HEK293 (cell line): ENCODE measurements around the gene TTC7B.

Source experiments
- CTCF ChIA-PET: fragments of 350-600 bp; formaldehyde crosslinking; extraction: SDS; loops from one replicate; lab custom pipeline; 2021; ENCODE audit warnings: antibody characterized with exemption; lab: Yijun Ruan, JAX
- POLR2A ChIA-PET: fragments of 300-600 bp; formaldehyde crosslinking; extraction: SDS; loops from one replicate; lab custom pipeline; 2020; ENCODE audit warnings: antibody characterized with exemption, inconsistent platforms; lab: Yijun Ruan, JAX
- H3K27ac ChIP-seq: fragments of 200-500 bp; sonication (Bioruptor generic); 2 replicates; pipeline ENCODE4 v1.5.1; 2014; ENCODE audit warnings: low read depth, low read length, control low read depth, inconsistent platforms; ENCODE audit errors: extremely low read depth
- H3K36me3 ChIP-seq, 2 experiments: fragments of 200-500 bp in 1 of 2; sonication (Bioruptor generic) in 1 of 2; 1 replicate in 1 of 2; 2 replicates in 1 of 2; pipeline ENCODE4 v1.5.1; 2014 to 2017; ENCODE audit warnings: inconsistent platforms in 2 of 2, low read length in 2 of 2; ENCODE audit not compliant: control insufficient read depth in 2 of 2, insufficient read depth in 1 of 2
- H3K4me1 ChIP-seq: fragments of 200-500 bp; sonication (Bioruptor generic); 2 replicates; pipeline ENCODE4 v1.5.1; 2014; ENCODE audit warnings: mild to moderate bottlenecking, low read length, inconsistent platforms; ENCODE audit not compliant: control insufficient read depth, insufficient read depth
- H3K4me3 ChIP-seq: 2 replicates; pipeline ENCODE4 v1.5.1; 2011; ENCODE audit warnings: low read depth, mild to moderate bottlenecking, control low read depth, low read length, moderate library complexity
- H3K9me3 ChIP-seq: fragments of 200-500 bp; sonication (Bioruptor generic); 2 replicates; pipeline ENCODE4 v1.5.1; 2014; ENCODE audit warnings: low read depth, low read length, inconsistent platforms; ENCODE audit not compliant: control insufficient read depth, insufficient read depth
- FEZF1 ChIP-seq: fragments of 450-650 bp; formaldehyde crosslinking; IDR thresholded peaks from 2 replicates; pipeline ENCODE4 v1.5.1; 2016; ENCODE audit warnings: missing biosample characterization, missing genetic modification characterization
- MEIS1 ChIP-seq: sonication (generic); formaldehyde crosslinking; IDR thresholded peaks from 2 replicates; pipeline ENCODE4 v1.8.1; 2022; ENCODE audit warnings: missing genetic modification reagents, mild to moderate bottlenecking, borderline replicate concordance
- MYNN ChIP-seq: fragments of 450-650 bp; formaldehyde crosslinking; IDR thresholded peaks from 2 replicates; pipeline ENCODE4 v1.5.1; 2016; ENCODE audit warnings: missing biosample characterization, missing genetic modification characterization, borderline replicate concordance
- PRDM10 ChIP-seq: fragments of 450-650 bp; formaldehyde crosslinking; IDR thresholded peaks from 2 replicates; pipeline ENCODE4 v1.5.1; 2016; ENCODE audit warnings: missing biosample characterization, missing genetic modification characterization
- ZNF121 ChIP-seq: fragments of 450-650 bp; formaldehyde crosslinking; IDR thresholded peaks from 2 replicates; pipeline ENCODE4 v1.5.1; 2016; ENCODE audit warnings: missing biosample characterization, missing genetic modification characterization
- ZNF19 ChIP-seq: fragments of 450-650 bp; formaldehyde crosslinking; IDR thresholded peaks from 2 replicates; pipeline ENCODE4; 2016; ENCODE audit warnings: missing biosample characterization, missing genetic modification characterization, low read depth
- ZNF26 ChIP-seq: fragments of 450-650 bp; formaldehyde crosslinking; IDR thresholded peaks from 2 replicates; pipeline ENCODE4 v1.5.1; 2016; ENCODE audit warnings: missing biosample characterization, missing genetic modification characterization
- ZNF366 ChIP-seq: fragments of 450-650 bp; formaldehyde crosslinking; conservative IDR thresholded peaks from 2 replicates; pipeline ENCODE4 v1.5.1; 2016; ENCODE audit warnings: missing biosample characterization, missing genetic modification characterization
- ZNF37A ChIP-seq: fragments of 450-650 bp; IDR thresholded peaks from 2 replicates; pipeline ENCODE4 v1.5.1; 2018; ENCODE audit warnings: missing biosample characterization, missing genetic modification characterization
- ZNF501 ChIP-seq: fragments of 450-650 bp; formaldehyde crosslinking; IDR thresholded peaks from 2 replicates; pipeline ENCODE4 v1.5.1; 2016; ENCODE audit warnings: missing biosample characterization, missing genetic modification characterization
- ZNF585B ChIP-seq: fragments of 450-650 bp; formaldehyde crosslinking; IDR thresholded peaks from 2 replicates; pipeline ENCODE4 v1.5.1; 2016; ENCODE audit warnings: missing biosample characterization, missing genetic modification characterization
- ZNF658 ChIP-seq: fragments of 450-650 bp; formaldehyde crosslinking; IDR thresholded peaks from 2 replicates; pipeline ENCODE4; 2016; ENCODE audit warnings: missing biosample characterization, missing genetic modification characterization
- ZSCAN16 ChIP-seq: fragments of 450-650 bp; formaldehyde crosslinking; IDR thresholded peaks from 2 replicates; pipeline ENCODE4 v1.5.1; 2016; ENCODE audit warnings: missing biosample characterization, missing genetic modification characterization
- TF ChIP-seq, protein P1 (sequence below): fragments of 450-650 bp; formaldehyde crosslinking; IDR thresholded peaks from 2 replicates; pipeline ENCODE4 v1.5.1; 2017; ENCODE audit warnings: missing biosample characterization, mild to moderate bottlenecking, missing genetic modification characterization, moderate library complexity
- TF ChIP-seq, protein P2 (sequence below): fragments of 450-650 bp; formaldehyde crosslinking; IDR thresholded peaks from 2 replicates; pipeline ENCODE4 v1.5.1; 2017; ENCODE audit warnings: missing biosample characterization, missing genetic modification characterization
- TF ChIP-seq, protein P3 (sequence below): fragments of 450-650 bp; formaldehyde crosslinking; IDR thresholded peaks from 2 replicates; pipeline ENCODE4 v1.5.1; 2016; ENCODE audit warnings: missing biosample characterization, missing genetic modification characterization
- TF ChIP-seq, protein P4 (sequence below): fragments of 450-650 bp; formaldehyde crosslinking; IDR thresholded peaks from 2 replicates; pipeline ENCODE4 v1.5.1; 2016; ENCODE audit warnings: missing biosample characterization, missing genetic modification characterization, borderline replicate concordance
- TF ChIP-seq, protein P5 (sequence below): fragments of 450-650 bp; formaldehyde crosslinking; IDR thresholded peaks from 2 replicates; pipeline ENCODE4 v1.5.1; 2017; ENCODE audit warnings: missing biosample characterization, missing genetic modification characterization

Gene TTC7B

GRCh38 chr14:90818715-90819114, 2.5 kb upstream of the TTC7B start:
- Histone ChIP-seq H3K9me3 (no peaks in the 10 kb centered on the region), H3K4me1 (peaks cover 9% of the 10 kb centered on the region), H3K27ac (no peak overlapping the region), H3K4me3 (no peak overlapping the region), H3K36me3 (no peaks in the 10 kb centered on the region)
- CTCF ChIA-PET = no interaction called here
- POLR2A ChIA-PET = interaction anchor here (0.7 kb wide), 1 partner anchor 210 kb away, joined by 3 read pairs; no protein-coding TSS in a partner anchor
- TF ChIP-seq MEIS1 (CRISPR knock-in tag) (no peak), ZSCAN16 (no peak), MYNN (tag by site-specific recombination) (no peak), FEZF1 (tag by site-specific recombination) (no peak), ZNF37A (tag by site-specific recombination) (no peak), ZNF366 (tag by site-specific recombination) (no peak), ZNF501 (tag by site-specific recombination) (no peak), ZNF585B (no peak), PRDM10 (tag by site-specific recombination) (no peak), ZNF26 (tag by site-specific recombination) (no peak), ZNF121 (tag by site-specific recombination) (no peak), ZNF19 (tag by site-specific recombination) (no peak), ZNF658 (tag by site-specific recombination) (no peak)
- TF ChIP-seq, protein P1, sequence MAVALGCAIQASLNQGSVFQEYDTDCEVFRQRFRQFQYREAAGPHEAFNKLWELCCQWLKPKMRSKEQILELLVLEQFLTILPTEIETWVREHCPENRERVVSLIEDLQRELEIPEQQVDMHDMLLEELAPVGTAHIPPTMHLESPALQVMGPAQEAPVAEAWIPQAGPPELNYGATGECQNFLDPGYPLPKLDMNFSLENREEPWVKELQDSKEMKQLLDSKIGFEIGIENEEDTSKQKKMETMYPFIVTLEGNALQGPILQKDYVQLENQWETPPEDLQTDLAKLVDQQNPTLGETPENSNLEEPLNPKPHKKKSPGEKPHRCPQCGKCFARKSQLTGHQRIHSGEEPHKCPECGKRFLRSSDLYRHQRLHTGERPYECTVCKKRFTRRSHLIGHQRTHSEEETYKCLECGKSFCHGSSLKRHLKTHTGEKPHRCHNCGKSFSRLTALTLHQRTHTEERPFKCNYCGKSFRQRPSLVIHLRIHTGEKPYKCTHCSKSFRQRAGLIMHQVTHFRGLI (tag by site-specific recombination) = no peak
- TF ChIP-seq, protein P2, sequence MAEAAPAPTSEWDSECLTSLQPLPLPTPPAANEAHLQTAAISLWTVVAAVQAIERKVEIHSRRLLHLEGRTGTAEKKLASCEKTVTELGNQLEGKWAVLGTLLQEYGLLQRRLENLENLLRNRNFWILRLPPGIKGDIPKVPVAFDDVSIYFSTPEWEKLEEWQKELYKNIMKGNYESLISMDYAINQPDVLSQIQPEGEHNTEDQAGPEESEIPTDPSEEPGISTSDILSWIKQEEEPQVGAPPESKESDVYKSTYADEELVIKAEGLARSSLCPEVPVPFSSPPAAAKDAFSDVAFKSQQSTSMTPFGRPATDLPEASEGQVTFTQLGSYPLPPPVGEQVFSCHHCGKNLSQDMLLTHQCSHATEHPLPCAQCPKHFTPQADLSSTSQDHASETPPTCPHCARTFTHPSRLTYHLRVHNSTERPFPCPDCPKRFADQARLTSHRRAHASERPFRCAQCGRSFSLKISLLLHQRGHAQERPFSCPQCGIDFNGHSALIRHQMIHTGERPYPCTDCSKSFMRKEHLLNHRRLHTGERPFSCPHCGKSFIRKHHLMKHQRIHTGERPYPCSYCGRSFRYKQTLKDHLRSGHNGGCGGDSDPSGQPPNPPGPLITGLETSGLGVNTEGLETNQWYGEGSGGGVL = no peak
- TF ChIP-seq, protein P3, sequence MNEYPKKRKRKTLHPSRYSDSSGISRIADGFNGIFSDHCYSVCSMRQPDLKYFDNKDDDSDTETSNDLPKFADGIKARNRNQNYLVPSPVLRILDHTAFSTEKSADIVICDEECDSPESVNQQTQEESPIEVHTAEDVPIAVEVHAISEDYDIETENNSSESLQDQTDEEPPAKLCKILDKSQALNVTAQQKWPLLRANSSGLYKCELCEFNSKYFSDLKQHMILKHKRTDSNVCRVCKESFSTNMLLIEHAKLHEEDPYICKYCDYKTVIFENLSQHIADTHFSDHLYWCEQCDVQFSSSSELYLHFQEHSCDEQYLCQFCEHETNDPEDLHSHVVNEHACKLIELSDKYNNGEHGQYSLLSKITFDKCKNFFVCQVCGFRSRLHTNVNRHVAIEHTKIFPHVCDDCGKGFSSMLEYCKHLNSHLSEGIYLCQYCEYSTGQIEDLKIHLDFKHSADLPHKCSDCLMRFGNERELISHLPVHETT (tag by site-specific recombination) = no peak
- TF ChIP-seq, protein P4, sequence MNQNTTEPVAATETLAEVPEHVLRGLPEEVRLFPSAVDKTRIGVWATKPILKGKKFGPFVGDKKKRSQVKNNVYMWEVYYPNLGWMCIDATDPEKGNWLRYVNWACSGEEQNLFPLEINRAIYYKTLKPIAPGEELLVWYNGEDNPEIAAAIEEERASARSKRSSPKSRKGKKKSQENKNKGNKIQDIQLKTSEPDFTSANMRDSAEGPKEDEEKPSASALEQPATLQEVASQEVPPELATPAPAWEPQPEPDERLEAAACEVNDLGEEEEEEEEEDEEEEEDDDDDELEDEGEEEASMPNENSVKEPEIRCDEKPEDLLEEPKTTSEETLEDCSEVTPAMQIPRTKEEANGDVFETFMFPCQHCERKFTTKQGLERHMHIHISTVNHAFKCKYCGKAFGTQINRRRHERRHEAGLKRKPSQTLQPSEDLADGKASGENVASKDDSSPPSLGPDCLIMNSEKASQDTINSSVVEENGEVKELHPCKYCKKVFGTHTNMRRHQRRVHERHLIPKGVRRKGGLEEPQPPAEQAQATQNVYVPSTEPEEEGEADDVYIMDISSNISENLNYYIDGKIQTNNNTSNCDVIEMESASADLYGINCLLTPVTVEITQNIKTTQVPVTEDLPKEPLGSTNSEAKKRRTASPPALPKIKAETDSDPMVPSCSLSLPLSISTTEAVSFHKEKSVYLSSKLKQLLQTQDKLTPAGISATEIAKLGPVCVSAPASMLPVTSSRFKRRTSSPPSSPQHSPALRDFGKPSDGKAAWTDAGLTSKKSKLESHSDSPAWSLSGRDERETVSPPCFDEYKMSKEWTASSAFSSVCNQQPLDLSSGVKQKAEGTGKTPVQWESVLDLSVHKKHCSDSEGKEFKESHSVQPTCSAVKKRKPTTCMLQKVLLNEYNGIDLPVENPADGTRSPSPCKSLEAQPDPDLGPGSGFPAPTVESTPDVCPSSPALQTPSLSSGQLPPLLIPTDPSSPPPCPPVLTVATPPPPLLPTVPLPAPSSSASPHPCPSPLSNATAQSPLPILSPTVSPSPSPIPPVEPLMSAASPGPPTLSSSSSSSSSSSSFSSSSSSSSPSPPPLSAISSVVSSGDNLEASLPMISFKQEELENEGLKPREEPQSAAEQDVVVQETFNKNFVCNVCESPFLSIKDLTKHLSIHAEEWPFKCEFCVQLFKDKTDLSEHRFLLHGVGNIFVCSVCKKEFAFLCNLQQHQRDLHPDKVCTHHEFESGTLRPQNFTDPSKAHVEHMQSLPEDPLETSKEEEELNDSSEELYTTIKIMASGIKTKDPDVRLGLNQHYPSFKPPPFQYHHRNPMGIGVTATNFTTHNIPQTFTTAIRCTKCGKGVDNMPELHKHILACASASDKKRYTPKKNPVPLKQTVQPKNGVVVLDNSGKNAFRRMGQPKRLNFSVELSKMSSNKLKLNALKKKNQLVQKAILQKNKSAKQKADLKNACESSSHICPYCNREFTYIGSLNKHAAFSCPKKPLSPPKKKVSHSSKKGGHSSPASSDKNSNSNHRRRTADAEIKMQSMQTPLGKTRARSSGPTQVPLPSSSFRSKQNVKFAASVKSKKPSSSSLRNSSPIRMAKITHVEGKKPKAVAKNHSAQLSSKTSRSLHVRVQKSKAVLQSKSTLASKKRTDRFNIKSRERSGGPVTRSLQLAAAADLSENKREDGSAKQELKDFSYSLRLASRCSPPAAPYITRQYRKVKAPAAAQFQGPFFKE (tag by site-specific recombination) = no peak
- TF ChIP-seq, protein P5, sequence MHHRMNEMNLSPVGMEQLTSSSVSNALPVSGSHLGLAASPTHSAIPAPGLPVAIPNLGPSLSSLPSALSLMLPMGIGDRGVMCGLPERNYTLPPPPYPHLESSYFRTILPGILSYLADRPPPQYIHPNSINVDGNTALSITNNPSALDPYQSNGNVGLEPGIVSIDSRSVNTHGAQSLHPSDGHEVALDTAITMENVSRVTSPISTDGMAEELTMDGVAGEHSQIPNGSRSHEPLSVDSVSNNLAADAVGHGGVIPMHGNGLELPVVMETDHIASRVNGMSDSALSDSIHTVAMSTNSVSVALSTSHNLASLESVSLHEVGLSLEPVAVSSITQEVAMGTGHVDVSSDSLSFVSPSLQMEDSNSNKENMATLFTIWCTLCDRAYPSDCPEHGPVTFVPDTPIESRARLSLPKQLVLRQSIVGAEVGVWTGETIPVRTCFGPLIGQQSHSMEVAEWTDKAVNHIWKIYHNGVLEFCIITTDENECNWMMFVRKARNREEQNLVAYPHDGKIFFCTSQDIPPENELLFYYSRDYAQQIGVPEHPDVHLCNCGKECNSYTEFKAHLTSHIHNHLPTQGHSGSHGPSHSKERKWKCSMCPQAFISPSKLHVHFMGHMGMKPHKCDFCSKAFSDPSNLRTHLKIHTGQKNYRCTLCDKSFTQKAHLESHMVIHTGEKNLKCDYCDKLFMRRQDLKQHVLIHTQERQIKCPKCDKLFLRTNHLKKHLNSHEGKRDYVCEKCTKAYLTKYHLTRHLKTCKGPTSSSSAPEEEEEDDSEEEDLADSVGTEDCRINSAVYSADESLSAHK (tag by site-specific recombination) = no peak
